H1 (cell line): ENCODE data around the gene ZNF644. TPM values are rescaled to one million over a fixed set of nuclear protein-coding genes. Genes with fewer than 3 reads are reported as not detected.

Experiments
- CTCF ChIA-PET: fragments of 300-600 bp; sonication (Branson Sonifier 250); formaldehyde crosslinking; loops from one replicate; lab custom pipeline; 2021; ENCODE audit not compliant: partially characterized antibody; lab: Charles Lee
- POLR2A ChIA-PET: fragments of 300-600 bp; sonication (Branson Sonifier 250); formaldehyde crosslinking; loops from one replicate; lab custom pipeline; 2021; ENCODE audit warnings: inconsistent platforms; ENCODE audit not compliant: partially characterized antibody; lab: Charles Lee
- DNase-seq, 2 experiments: peaks; one replicate each; pipeline versions ENCODE4 v3.0.0 to v3.0.0-alpha.2; 2010 to 2022; ENCODE audit warnings: low spot score in 2 of 2, low read depth in 1 of 2, mixed read lengths in 1 of 2
- FAIRE-seq: peaks from 2 replicates; lab custom pipeline; 2011; peaks lifted over from hg19 to GRCh38; lab: Jason Lieb, UNC
- H2AFZ ChIP-seq: 2 replicates; pipeline ENCODE4 v1.8.1; 2012; ENCODE audit warnings: low read length, inconsistent platforms
- H2AK5ac ChIP-seq: 2 replicates; pipeline ENCODE4 v1.6.1; 2013; ENCODE audit warnings: low read depth, low read length
- H2BK120ac ChIP-seq: replicated peaks from 2 replicates; pipeline ENCODE3; 2013; ENCODE audit warnings: low read depth, low read length, inconsistent platforms
- H2BK12ac ChIP-seq: 2 replicates; pipeline ENCODE4 v1.6.1; 2013; ENCODE audit warnings: low read depth, low read length
- H2BK15ac ChIP-seq: 2 replicates; pipeline ENCODE4 v1.6.1; 2013; ENCODE audit warnings: low read length
- H2BK20ac ChIP-seq: 2 replicates; pipeline ENCODE4 v1.6.1; 2013; ENCODE audit warnings: low read length
- H2BK5ac ChIP-seq: 2 replicates; pipeline ENCODE4 v1.6.1; 2013; ENCODE audit warnings: low read depth, low read length
- H3K14ac ChIP-seq: 2 replicates; pipeline ENCODE4 v1.6.1; 2013; ENCODE audit warnings: inconsistent platforms; ENCODE audit not compliant: insufficient read length
- H3K18ac ChIP-seq: 2 replicates; pipeline ENCODE4 v1.6.1; 2013; ENCODE audit warnings: low read length; ENCODE audit errors: extremely low read depth
- H3K23ac ChIP-seq: 2 replicates; pipeline ENCODE4 v1.6.1; 2013; ENCODE audit warnings: inconsistent platforms; ENCODE audit not compliant: insufficient read length
- H3K23me2 ChIP-seq: 2 replicates; pipeline ENCODE4 v1.6.1; 2013; ENCODE audit warnings: low read depth, low read length
- H3K27ac ChIP-seq: 2 replicates; pipeline ENCODE4 v1.6.1; 2011; ENCODE audit warnings: low read depth, low read length, inconsistent platforms
- H3K27me3 ChIP-seq, 4 experiments: replicated peaks in 1 of 4; 1 replicate in 1 of 4; 2 replicates in 3 of 4; pipeline versions ENCODE4 v1.6.1 to v1.8.1; 2011 to 2013; ENCODE audit warnings: low read length in 3 of 4, mild to moderate bottlenecking in 3 of 4, inconsistent platforms in 2 of 4, mixed read lengths in 2 of 4, moderate library complexity in 1 of 4; ENCODE audit not compliant: control insufficient read depth in 3 of 4, insufficient read depth in 3 of 4; ENCODE audit errors: extremely low read depth in 1 of 4
- H3K36me3 ChIP-seq, 4 experiments: 2 replicates each; pipeline versions ENCODE4 v1.6.1 to v1.8.1; 2011 to 2013; ENCODE audit warnings: mild to moderate bottlenecking in 4 of 4, low read length in 3 of 4, moderate library complexity in 2 of 4, control low read depth in 1 of 4, inconsistent platforms in 1 of 4; ENCODE audit not compliant: insufficient read depth in 4 of 4, control insufficient read depth in 2 of 4
- H3K4ac ChIP-seq: replicated peaks from 2 replicates; pipeline ENCODE3; 2013; ENCODE audit warnings: low read length, low read depth, mixed read lengths, inconsistent platforms; ENCODE audit not compliant: insufficient read length
- H3K4me1 ChIP-seq, 4 experiments: replicated peaks in 1 of 4; 1 replicate in 1 of 4; 2 replicates in 3 of 4; pipeline versions ENCODE4 v1.6.1 to v1.8.1; 2011 to 2013; ENCODE audit warnings: low read length in 3 of 4, inconsistent platforms in 2 of 4, mixed read lengths in 1 of 4; ENCODE audit not compliant: insufficient read depth in 4 of 4, control insufficient read depth in 3 of 4
- H3K4me2 ChIP-seq, 2 experiments: 2 replicates each; pipeline versions ENCODE4 v1.6.1 to v1.8.1; 2011 to 2013; ENCODE audit warnings: low read depth in 2 of 2, low read length in 2 of 2, control low read depth in 1 of 2, inconsistent platforms in 1 of 2, mild to moderate bottlenecking in 1 of 2; ENCODE audit not compliant: insufficient read depth in 1 of 2
- H3K4me3 ChIP-seq, 4 experiments: fragments of 200-600, 300-600 bp in 1 of 4; sonication (generic), shearing (Covaris generic), sonication (Bioruptor Twin) in 1 of 4; 2 replicates each; pipeline versions ENCODE4 v1.5.1 to v1.8.1; 2011 to 2016; ENCODE audit warnings: low read length in 4 of 4, low read depth in 3 of 4, control low read depth in 2 of 4, inconsistent platforms in 2 of 4, mild to moderate bottlenecking in 2 of 4, mixed read lengths in 1 of 4, moderate library complexity in 1 of 4; ENCODE audit not compliant: insufficient read depth in 2 of 4; ENCODE audit errors: extremely low read depth in 1 of 4
- H3K56ac ChIP-seq: replicated peaks from 2 replicates; pipeline ENCODE3; 2013; ENCODE audit warnings: low read depth, mild to moderate bottlenecking, mixed read lengths, low read length, inconsistent platforms; ENCODE audit not compliant: insufficient read length
- H3K79me1 ChIP-seq: 2 replicates; pipeline ENCODE4 v1.6.1; 2013; ENCODE audit warnings: low read depth, low read length, control low read depth
- H3K79me2 ChIP-seq, 2 experiments: 2 replicates each; pipeline versions ENCODE4 v1.6.1 to v1.8.1; 2012 to 2013; ENCODE audit warnings: low read length in 2 of 2, mild to moderate bottlenecking in 2 of 2, inconsistent platforms in 1 of 2; ENCODE audit not compliant: insufficient read depth in 2 of 2, control insufficient read depth in 1 of 2
- H3K9ac ChIP-seq, 4 experiments: replicated peaks in 1 of 4; 1 replicate in 1 of 4; 2 replicates in 3 of 4; pipeline versions ENCODE4 v1.6.1 to v1.8.1; 2011 to 2013; ENCODE audit warnings: low read depth in 3 of 4, low read length in 3 of 4, control low read depth in 2 of 4, mild to moderate bottlenecking in 2 of 4, moderate library complexity in 2 of 4, inconsistent platforms in 1 of 4; ENCODE audit errors: extremely low read depth in 1 of 4
- H3K9me3 ChIP-seq, 2 experiments: 2 replicates each; pipeline versions ENCODE4 v1.6.1 to v1.8.1; 2012 to 2013; ENCODE audit warnings: mild to moderate bottlenecking in 2 of 2, moderate library complexity in 2 of 2, control low read depth in 1 of 2, inconsistent platforms in 1 of 2, low read depth in 1 of 2, low read length in 1 of 2, mixed read lengths in 1 of 2; ENCODE audit not compliant: insufficient read depth in 2 of 2
- H4K20me1 ChIP-seq, 2 experiments: replicated peaks in 1 of 2; 2 replicates each; pipeline versions ENCODE3 to v1.8.1; 2011 to 2013; ENCODE audit warnings: inconsistent platforms in 2 of 2, low read length in 2 of 2, mild to moderate bottlenecking in 1 of 2; ENCODE audit not compliant: insufficient read depth in 2 of 2, control insufficient read depth in 1 of 2
- H4K5ac ChIP-seq: 2 replicates; pipeline ENCODE4 v1.6.1; 2013; ENCODE audit warnings: low read length, low read depth, mixed read lengths, inconsistent platforms; ENCODE audit not compliant: insufficient read length
- H4K8ac ChIP-seq: 2 replicates; pipeline ENCODE4 v1.8.0; 2013; ENCODE audit warnings: mild to moderate bottlenecking, moderate library complexity, low read length, inconsistent platforms; ENCODE audit not compliant: insufficient read depth; ENCODE audit errors: extremely low read depth
- H4K91ac ChIP-seq: replicated peaks from 2 replicates; pipeline ENCODE3; 2013; ENCODE audit warnings: low read length, mixed read lengths, inconsistent platforms; ENCODE audit not compliant: insufficient read length
- BRCA1 ChIP-seq: IDR thresholded peaks from 2 replicates; pipeline ENCODE4 v1.6.1; 2012; ENCODE audit warnings: low read depth, low read length, improper control_type of control experiment
- CHD2 ChIP-seq: IDR thresholded peaks from 2 replicates; pipeline ENCODE4 v1.6.1; 2012; ENCODE audit warnings: low read length, improper control_type of control experiment
- HDAC2 ChIP-seq, 2 experiments: fragments of 300-600 bp in 1 of 2; sonication (generic) in 1 of 2; IDR thresholded peaks; 2 replicates each; pipeline ENCODE4 v1.6.1; 2011 to 2012; ENCODE audit warnings: low read depth in 2 of 2, low read length in 2 of 2, mild to moderate bottlenecking in 2 of 2, moderate library complexity in 2 of 2, borderline replicate concordance in 1 of 2, inconsistent platforms in 1 of 2
- HDAC6 ChIP-seq: IDR thresholded peaks from one replicate; pipeline ENCODE4 v1.7.1; 2012; ENCODE audit warnings: low read depth, mild to moderate bottlenecking, inconsistent platforms, low read length, moderate library complexity
- NANOG ChIP-seq: IDR thresholded peaks from 2 replicates; pipeline ENCODE4 v1.6.1; 2011; ENCODE audit warnings: low read length, low read depth, mild to moderate bottlenecking, inconsistent platforms; ENCODE audit not compliant: insufficient read depth, poor library complexity, severe bottlenecking
- POLR2AphosphoS5 ChIP-seq: IDR thresholded peaks from 2 replicates; pipeline ENCODE4 v1.6.1; 2011; ENCODE audit warnings: low read depth, low read length
- POU5F1 ChIP-seq: IDR thresholded peaks from 2 replicates; pipeline ENCODE4 v1.6.1; 2011; ENCODE audit warnings: low read depth, mild to moderate bottlenecking, low read length, moderate library complexity
- RBBP5 ChIP-seq: IDR thresholded peaks from 2 replicates; pipeline ENCODE4 v1.7.1; 2012; ENCODE audit warnings: low read depth, mild to moderate bottlenecking, inconsistent platforms, low read length, moderate library complexity, borderline replicate concordance
- RFX5 ChIP-seq: IDR thresholded peaks from 2 replicates; pipeline ENCODE4 v1.6.1; 2011; ENCODE audit warnings: low read depth, low read length, improper control_type of control experiment, borderline replicate concordance
- SUZ12 ChIP-seq: fragments of 200-600 bp; sonication (generic); IDR thresholded peaks from 2 replicates; pipeline ENCODE4 v1.6.1; 2012; ENCODE audit warnings: mild to moderate bottlenecking, inconsistent platforms, low read length, moderate library complexity, mixed read lengths
- YY1 ChIP-seq: IDR thresholded peaks from 2 replicates; pipeline ENCODE4 v1.6.1; 2011; ENCODE audit warnings: low read depth, mild to moderate bottlenecking, low read length
- WGBS, 2 experiments: shearing (Covaris generic) in 1 of 2; methylation state at CpG; one replicate each; pipeline versions ENCODE4 v1.1.6 to v1.1.7; 2013 to 2015; ENCODE audit warnings: low lambda C conversion rate in 2 of 2, mixed read lengths in 2 of 2, inconsistent platforms in 1 of 2, low coverage in 1 of 2, missing lambda C conversion rate in 1 of 2; ENCODE audit not compliant: insufficient replicate concordance in 2 of 2, insufficient coverage in 1 of 2, insufficient read length in 1 of 2; ENCODE audit errors: extremely low coverage in 1 of 2, missing lambda C conversion rate in 1 of 2; 5-methylcytosine and 5-hydroxymethylcytosine counted together
- polyA plus RNA-seq, 7 experiments: library from polyadenylated mRNA; depleted of rRNA in 3 of 7; stranded (reverse) in 5 of 7; unstranded in 2 of 7; fragments of >200 nt in 5 of 7; fragments of 200-250 nt in 2 of 7; gene quantifications; 1 replicate in 5 of 7; 2 replicates in 1 of 7; 4 replicates in 1 of 7; pipeline versions ENCODE4 v1.2.1 to v1.2.3, GENCODE V29; 2011 to 2013; ENCODE audit warnings: missing spikeins in 2 of 7, mixed read lengths in 2 of 7
- total RNA-seq: library from RNA; stranded (reverse); fragmentation: NEBNext Ultra II Directional; extraction: Animal tissue kit (Norgen Biotek cat#: 25700); gene quantifications from 2 replicates; pipeline ENCODE4 v1.2.1, GENCODE V29; 2021
- TF ChIP-seq, protein P1 (sequence below): IDR thresholded peaks from 2 replicates; pipeline ENCODE4 v1.6.1; 2012; ENCODE audit warnings: inconsistent platforms
- TF ChIP-seq, protein P2 (sequence below): IDR thresholded peaks from 2 replicates; pipeline ENCODE4 v1.6.1; 2011; ENCODE audit warnings: low read depth, mild to moderate bottlenecking, low read length; ENCODE audit not compliant: insufficient read depth

The ZNF644 gene
- total and polyA plus RNA-seq, 2 of the 8 experiments (the other 6 are each of a cell fraction or from before 2014, with no cell fraction given) = 14.5 to 93.5 TPM

DNA sequence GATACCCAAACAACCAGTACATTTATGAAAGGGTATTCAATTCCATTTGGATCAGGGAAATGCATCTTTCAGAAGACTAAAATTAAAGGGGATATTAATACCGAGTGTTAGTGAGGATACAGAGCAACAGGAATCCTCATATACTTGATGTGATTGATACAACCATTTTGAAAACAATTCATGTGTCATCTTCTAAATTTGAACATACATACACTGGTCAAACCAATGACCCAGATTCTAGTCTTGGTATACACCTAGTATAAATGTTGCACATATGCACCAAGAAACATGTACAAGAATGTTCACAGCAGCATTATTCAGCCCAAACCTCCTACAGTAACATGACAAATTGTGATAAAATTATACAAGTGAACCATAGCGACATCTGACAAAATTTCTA is 58.6 kb downstream of the ZNF644 start:
- CTCF ChIA-PET = interaction anchor here (0.6 to 2.5 kb wide), 8 partner anchors 28 to 242 kb away, joined by 3 to 15 read pairs (median 4); no protein-coding TSS in a partner anchor
- Histone ChIP-seq H3K36me3 (no peaks in the 10 kb centered on the region; a peak in 1 of 8 replicates), H2AK5ac (no peak overlapping the region), H3K4me2 (no peak overlapping the region), H3K4me3 (no peak overlapping the region), H3K4ac (no peak overlapping the region), H3K27me3 (no peaks in the 10 kb centered on the region), H3K9me3 (no peaks in the 10 kb centered on the region), H3K27ac (no peak overlapping the region), H3K56ac (no peak overlapping the region), H2BK20ac (no peak overlapping the region), H3K79me2 (peaks cover 8 to 85% of the 10 kb centered on the region in 2 experiments; a peak in 3 of 4 replicates), H2BK5ac (no peak overlapping the region), H3K79me1 (no peaks in the 10 kb centered on the region), H4K20me1 (peaks cover 11 to 18% of the 10 kb centered on the region in 2 experiments), H4K91ac (no peak overlapping the region), H2BK15ac (no peak overlapping the region), H3K4me1 (peaks cover 0 to 3% (median 1%) of the 10 kb centered on the region in 4 experiments; a peak in 1 of 7 replicates), H2AFZ (no peak overlapping the region), H3K23ac (no peak overlapping the region), H3K9ac (no peak overlapping the region), H2BK12ac (no peak overlapping the region), H3K14ac (no peak overlapping the region), H3K18ac (no peak overlapping the region), H4K8ac (no peak overlapping the region), H4K5ac (no peak overlapping the region), H3K23me2 (no peaks in the 10 kb centered on the region), H2BK120ac (no peak overlapping the region)
- WGBS, 2 experiments = 83% methylated on average over 2 of the region's 2 CpGs; no CpG with 5 or more reads in 1 of the 2 experiments
- POLR2A ChIA-PET = interaction anchor here (0.5 kb wide), 1 partner anchor 11 kb away, joined by 3 read pairs; no protein-coding TSS in a partner anchor
- FAIRE-seq (no peak), DNase-seq (no peak)
- TF ChIP-seq RFX5 (no peak), RBBP5 (no peak), YY1 (no peak), BRCA1 (no peak), CHD2 (no peak), POU5F1 (no peak), POLR2AphosphoS5 (no peak), HDAC6 (no peak), SUZ12 (no peak), HDAC2 (IDR thresholded peaks at IDR 0.05; ENCODE audit: borderline replicate concordance in 1 of 2, low read depth in 2 of 2, low read length in 2 of 2) (no peak), NANOG (no peak)
- TF ChIP-seq, protein P1, sequence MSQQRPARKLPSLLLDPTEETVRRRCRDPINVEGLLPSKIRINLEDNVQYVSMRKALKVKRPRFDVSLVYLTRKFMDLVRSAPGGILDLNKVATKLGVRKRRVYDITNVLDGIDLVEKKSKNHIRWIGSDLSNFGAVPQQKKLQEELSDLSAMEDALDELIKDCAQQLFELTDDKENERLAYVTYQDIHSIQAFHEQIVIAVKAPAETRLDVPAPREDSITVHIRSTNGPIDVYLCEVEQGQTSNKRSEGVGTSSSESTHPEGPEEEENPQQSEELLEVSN = no peak
- TF ChIP-seq, protein P2, sequence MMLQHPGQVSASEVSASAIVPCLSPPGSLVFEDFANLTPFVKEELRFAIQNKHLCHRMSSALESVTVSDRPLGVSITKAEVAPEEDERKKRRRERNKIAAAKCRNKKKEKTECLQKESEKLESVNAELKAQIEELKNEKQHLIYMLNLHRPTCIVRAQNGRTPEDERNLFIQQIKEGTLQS = no peak
